BJ (cell line): ENCODE measurements around the gene AGAP9. TPM values are rescaled to one million over a fixed set of nuclear protein-coding genes. Genes with fewer than 3 reads are reported as not detected.
"Not testable (repeated sequence)": the region's sequence is repeated elsewhere in the genome, so short reads cannot be mapped to it uniquely, and the experiment has no call there.

Source experiments
- CTCF ChIA-PET: fragments of 350-600 bp; formaldehyde crosslinking; extraction: SDS; loops from one replicate; lab custom pipeline; 2021; ENCODE audit warnings: antibody characterized with exemption, inconsistent platforms; lab: Yijun Ruan, JAX
- POLR2A ChIA-PET: fragments of 300-600 bp; sonication (Branson Sonifier 250); formaldehyde crosslinking; extraction: SDS; loops from one replicate; lab custom pipeline; 2021; ENCODE audit warnings: antibody characterized with exemption; lab: Charles Lee
- DNase-seq: peaks from one replicate; pipeline ENCODE4 v3.0.0-alpha.2; 2011; ENCODE audit warnings: low read depth
- H3K27me3 ChIP-seq: 2 replicates; pipeline ENCODE4 v1.6.0; 2011; ENCODE audit warnings: low read length; ENCODE audit not compliant: control insufficient read depth, insufficient read depth
- H3K36me3 ChIP-seq: 2 replicates; pipeline ENCODE4 v1.5.1; 2011; ENCODE audit warnings: low read length; ENCODE audit not compliant: control insufficient read depth, insufficient read depth
- H3K4me3 ChIP-seq: 2 replicates; pipeline ENCODE4 v1.5.1; 2011; ENCODE audit warnings: low read depth, mild to moderate bottlenecking, control low read depth, low read length
- polyA plus RNA-seq: library from polyadenylated mRNA; depleted of rRNA; stranded (reverse); fragments of >200 nt; gene quantifications from 2 replicates; pipeline ENCODE4 v1.2.3, GENCODE V29; 2011

Gene AGAP9
- polyA plus RNA-seq, 1 experiment = 3.8 TPM

- POLR2A ChIA-PET, H3K4me3 ChIP-seq, H3K36me3 ChIP-seq, DNase-seq, H3K27me3 ChIP-seq, CTCF ChIA-PET: not testable (repeated sequence)
These were observed 41.7 kb downstream of the AGAP9 start for GRCh38 chr10:47481768-47482181.

DNA sequence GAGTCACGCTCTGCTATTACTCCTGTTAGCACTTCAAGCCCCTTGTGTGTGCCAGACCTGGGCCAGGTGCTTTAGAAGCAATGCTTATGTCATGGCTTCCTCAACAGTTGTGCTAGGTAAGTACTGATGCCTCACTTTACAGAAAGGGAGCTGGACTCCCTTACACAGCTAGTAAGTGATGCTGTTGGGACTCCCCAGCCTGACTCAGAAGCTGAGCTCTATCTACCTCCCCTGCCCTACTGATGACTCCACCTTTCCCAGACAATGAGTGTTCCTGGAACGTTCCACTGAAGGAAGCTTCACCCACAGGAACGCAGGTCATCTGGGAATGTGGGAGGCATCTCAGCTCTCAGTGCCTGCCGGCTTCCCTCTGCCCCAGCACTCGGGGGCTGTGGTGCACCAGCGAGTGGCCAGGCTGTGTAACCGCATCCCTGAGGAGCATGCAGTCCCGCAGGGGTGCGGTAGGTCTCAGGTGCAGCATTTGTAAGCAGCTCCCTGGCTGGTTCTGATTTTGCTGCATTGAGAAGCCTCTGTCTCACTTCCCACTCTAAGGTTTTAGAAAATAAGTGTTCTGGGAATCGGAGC is 42.2 kb downstream of the AGAP9 start:
- CTCF ChIA-PET, DNase-seq, H3K27me3 ChIP-seq, POLR2A ChIA-PET, H3K36me3 ChIP-seq, H3K4me3 ChIP-seq: not testable (repeated sequence)

GRCh38 chr10:47480133-47480532 is 43.3 kb downstream of the AGAP9 start:
- H3K4me3 ChIP-seq, H3K27me3 ChIP-seq, POLR2A ChIA-PET, DNase-seq, H3K36me3 ChIP-seq, CTCF ChIA-PET: not testable (repeated sequence)

GRCh38 chr10:47478114-47478513 is 45.3 kb downstream of the AGAP9 start:
- CTCF ChIA-PET, H3K27me3 ChIP-seq, POLR2A ChIA-PET, DNase-seq, H3K4me3 ChIP-seq, H3K36me3 ChIP-seq: not testable (repeated sequence)

DNA sequence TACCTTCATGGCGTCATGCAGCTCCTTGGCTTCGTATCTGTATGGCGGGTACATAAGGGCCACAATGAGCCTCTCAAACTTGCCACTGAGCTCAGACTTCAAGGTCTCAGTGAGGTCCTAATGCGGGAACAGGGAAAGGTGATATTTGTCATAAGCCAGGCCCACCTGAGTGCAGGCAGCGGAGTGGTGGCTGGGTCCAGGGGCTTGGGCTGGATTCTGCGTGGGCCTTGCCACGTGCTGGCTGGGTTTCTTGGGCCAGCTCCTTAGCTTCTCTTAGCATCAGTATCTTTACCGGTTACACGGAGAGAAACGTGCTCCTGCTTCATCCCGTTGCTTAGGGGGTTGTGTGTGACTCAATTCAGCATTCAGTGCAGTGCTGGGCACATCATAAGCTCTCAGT is 46.4 kb downstream of the AGAP9 start:
- CTCF ChIA-PET, H3K27me3 ChIP-seq, H3K4me3 ChIP-seq, POLR2A ChIA-PET, H3K36me3 ChIP-seq, DNase-seq: not testable (repeated sequence)

DNA sequence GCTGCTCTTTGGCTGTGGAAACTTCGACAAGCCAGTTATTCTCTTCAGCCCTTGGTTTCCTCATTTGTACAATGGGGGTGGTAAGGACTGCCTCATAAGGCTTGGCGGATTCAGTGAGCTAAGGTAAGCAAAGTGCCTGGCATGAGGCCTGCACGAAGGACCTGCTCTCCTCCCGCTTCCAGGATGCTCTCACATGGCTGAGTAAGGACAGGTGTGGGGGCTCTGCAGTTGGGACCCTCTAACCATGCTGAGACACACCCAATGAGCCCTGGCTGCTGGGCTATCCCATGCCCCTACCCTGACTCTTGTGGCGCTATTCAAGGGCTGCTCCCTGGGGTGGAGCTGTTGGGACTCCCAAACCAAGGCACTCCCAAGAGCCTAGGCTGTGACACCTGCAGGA is 48.3 kb downstream of the AGAP9 start:
- DNase-seq, CTCF ChIA-PET: not testable (repeated sequence)

DNA sequence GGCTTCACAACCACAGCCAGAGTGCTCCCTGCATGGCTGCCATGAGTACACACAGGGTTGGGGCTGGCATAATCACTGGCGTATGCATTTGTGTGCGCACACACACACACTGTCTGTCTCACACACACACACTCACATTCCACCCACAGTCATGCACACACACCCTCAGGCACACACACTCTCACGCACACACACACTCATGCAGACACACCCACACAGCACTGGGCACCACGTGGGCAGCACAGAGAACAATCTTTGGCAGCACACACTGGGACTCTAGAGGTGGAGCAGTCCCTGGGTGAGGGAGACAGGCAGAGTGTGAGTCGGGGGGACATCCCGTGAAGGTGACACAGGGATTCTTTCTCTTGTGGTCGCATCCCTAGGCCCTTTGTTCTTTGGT is 49.9 kb downstream of the AGAP9 start:
- H3K27me3 ChIP-seq, CTCF ChIA-PET, H3K36me3 ChIP-seq, DNase-seq, H3K4me3 ChIP-seq, POLR2A ChIA-PET: not testable (repeated sequence)

More for the DNA sequence above, 48.3 kb downstream of the AGAP9 start:
- H3K27me3 ChIP-seq, POLR2A ChIA-PET, H3K4me3 ChIP-seq, H3K36me3 ChIP-seq: not testable (repeated sequence)

- H3K36me3 ChIP-seq, H3K27me3 ChIP-seq, POLR2A ChIA-PET, DNase-seq, CTCF ChIA-PET, H3K4me3 ChIP-seq: not testable (repeated sequence)
These were observed 50.8 kb downstream of the AGAP9 start for GRCh38 chr10:47472647-47473046.

DNA sequence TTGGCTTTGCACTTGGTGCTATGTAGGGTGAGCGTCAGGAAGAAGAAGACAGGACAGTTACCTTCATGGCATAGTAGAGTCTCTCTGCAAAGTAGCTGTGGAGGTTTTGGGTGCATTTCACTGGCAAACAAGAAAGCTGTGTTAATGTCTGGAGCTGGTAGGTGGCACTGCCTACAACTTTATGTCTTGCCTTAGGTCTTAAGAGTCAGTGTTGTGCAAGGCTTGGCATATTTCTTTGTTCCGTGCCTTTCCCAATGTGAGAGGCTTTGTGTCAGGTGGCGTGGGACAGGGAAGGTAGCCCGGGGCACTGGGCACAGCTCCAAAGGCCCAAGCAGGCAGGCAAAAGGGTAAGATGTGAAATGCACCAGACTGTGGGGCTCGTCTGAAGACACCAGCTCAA is 51.4 kb downstream of the AGAP9 start:
- H3K4me3 ChIP-seq, DNase-seq, H3K27me3 ChIP-seq, CTCF ChIA-PET, H3K36me3 ChIP-seq, POLR2A ChIA-PET: not testable (repeated sequence)

DNA sequence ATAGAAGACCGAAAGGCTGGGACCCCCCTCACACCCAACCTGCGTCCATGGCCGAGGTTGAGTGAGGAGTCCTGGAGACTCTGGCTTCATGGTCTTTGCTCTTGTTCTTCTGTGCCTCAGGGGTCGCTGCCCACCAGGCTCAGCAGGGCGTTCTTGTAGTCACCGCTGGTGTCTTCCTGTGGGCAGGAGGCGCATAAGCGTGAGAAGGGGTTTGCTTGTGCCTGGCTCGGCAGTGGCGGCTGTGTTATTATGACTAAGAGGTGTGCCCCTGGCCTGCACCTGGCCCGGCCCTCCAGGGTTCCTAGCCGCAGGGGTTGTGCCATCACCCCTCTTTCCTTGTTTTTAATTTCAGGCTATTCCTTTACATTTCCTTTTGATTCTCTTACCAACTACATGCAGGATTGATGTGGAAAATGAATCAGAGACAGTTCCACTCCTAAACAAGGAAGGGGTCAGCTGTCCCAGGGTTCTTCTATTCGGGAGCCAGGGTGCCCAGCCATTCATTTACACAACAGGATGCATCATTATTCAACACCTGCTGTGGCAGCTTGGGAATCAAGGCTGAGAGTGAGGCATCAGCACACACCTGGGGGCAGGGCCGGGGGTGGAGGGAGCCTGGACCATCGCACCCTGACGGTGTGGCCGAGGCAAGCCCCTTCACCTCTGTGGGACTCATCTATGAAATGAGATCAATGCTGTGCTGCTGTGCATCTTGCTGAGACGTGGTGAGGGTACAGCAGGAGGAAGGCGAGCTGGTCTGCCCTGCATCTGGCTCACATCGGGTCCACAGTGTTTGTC is 54.5 kb downstream of the AGAP9 start:
- POLR2A ChIA-PET, DNase-seq, CTCF ChIA-PET, H3K36me3 ChIP-seq, H3K27me3 ChIP-seq, H3K4me3 ChIP-seq: not testable (repeated sequence)

DNA sequence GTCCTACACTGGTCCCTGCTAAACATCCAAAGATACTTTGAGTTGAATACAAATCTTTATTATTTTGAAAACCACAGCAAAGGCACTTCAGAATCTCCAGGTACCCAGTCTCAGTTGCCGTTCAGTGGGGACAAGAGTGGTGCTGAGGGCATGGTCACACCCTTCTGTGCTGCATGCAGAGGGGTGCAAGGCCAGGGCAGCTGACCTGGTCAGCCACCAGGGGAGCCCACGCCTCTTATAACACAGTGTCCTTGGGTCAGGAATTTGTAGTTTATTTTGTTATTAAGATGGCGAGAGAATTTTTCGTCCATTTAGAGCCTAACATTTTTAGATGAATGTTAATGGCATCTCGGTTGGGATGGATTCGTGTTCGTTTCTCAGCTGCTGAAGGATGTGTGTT is 55.5 kb downstream of the AGAP9 start:
- POLR2A ChIA-PET, H3K36me3 ChIP-seq, DNase-seq, H3K4me3 ChIP-seq, H3K27me3 ChIP-seq, CTCF ChIA-PET: not testable (repeated sequence)

DNA sequence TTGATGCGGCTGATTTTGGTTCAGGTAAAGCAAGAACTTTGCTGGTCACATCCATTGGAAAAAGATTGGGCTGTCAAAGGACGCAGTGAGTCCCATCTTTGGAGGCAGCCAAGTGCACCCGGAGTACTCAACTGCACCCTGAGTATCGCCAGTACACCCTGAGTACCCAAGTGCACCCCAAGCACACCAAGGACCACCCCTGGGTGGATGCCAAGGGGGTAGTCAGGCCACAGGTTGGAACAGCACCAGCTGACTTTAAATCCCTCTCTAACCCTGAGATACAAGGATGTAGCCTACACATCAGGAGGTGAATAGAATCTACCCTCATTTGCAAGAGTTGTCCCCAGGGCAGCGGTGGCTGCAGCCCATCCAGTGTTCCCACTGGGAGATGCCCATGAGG is 56.0 kb downstream of the AGAP9 start:
- DNase-seq, CTCF ChIA-PET, H3K27me3 ChIP-seq, POLR2A ChIA-PET, H3K36me3 ChIP-seq, H3K4me3 ChIP-seq: not testable (repeated sequence)

DNA sequence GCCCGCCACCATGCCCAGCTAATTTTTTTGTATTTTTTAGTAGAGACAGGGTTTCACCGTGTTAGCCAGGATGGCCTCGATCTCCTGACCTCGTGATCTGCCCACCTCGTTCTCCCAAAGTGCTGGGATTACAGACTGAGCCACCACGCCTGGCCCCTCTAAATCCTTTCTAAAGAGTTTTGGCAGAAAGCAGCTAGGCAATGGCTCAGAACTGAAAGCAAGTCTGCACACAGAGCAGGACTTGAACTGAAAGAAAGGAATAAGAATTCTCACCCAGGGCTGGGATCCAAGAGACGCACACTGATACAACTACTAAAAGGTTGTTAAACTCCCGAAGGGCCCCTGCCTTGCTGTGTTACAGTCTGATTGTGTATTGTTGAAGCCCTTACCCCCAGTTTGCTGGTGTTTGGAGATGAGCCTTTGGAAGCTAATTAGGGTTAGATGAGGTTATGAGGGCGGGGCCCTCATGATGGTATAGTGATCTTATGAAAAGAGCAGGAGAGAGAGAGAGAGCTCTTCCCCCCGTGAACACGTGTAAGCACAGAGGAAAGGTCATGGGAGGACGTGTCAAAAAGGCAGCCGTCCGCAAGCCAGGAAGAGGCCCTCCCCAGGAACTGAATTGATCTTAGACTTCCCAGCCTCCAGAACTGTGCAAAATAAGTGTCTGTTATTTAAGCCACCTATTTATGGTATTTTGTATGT is 58.1 kb downstream of the AGAP9 start:
- H3K4me3 ChIP-seq, H3K27me3 ChIP-seq, DNase-seq, H3K36me3 ChIP-seq, POLR2A ChIA-PET, CTCF ChIA-PET: not testable (repeated sequence)
